SJCRH30 (cell line): Measurements from ENCODE around the gene OR6T1. TPM values are rescaled to one million over a fixed set of nuclear protein-coding genes. Genes with fewer than 3 reads are reported as not detected.

Experiments
- DNase-seq, 2 experiments: peaks; one replicate each; pipeline ENCODE4 v3.0.0-alpha.2; 2015 to 2020
- H3K27ac ChIP-seq: fragments of 250-450 bp; sonication (Bioruptor Pico); 2 replicates; pipeline ENCODE4 v1.5.1; 2020; ENCODE audit warnings: mild to moderate bottlenecking, moderate library complexity
- H3K27me3 ChIP-seq: fragments of 250-450 bp; sonication (Bioruptor Pico); 2 replicates; pipeline ENCODE4 v1.5.1; 2020; ENCODE audit warnings: mild to moderate bottlenecking, moderate library complexity
- H3K36me3 ChIP-seq: fragments of 250-450 bp; sonication (Bioruptor Pico); 2 replicates; pipeline ENCODE4 v1.5.1; 2020; ENCODE audit warnings: mild to moderate bottlenecking, moderate library complexity
- H3K4me1 ChIP-seq: fragments of 250-450 bp; sonication (Bioruptor Pico); 2 replicates; pipeline ENCODE4 v1.5.1; 2020; ENCODE audit warnings: mild to moderate bottlenecking, moderate library complexity
- H3K4me3 ChIP-seq: fragments of 250-450 bp; sonication (Bioruptor Pico); 2 replicates; pipeline ENCODE4 v1.5.1; 2020; ENCODE audit warnings: mild to moderate bottlenecking, moderate library complexity
- H3K9me3 ChIP-seq: fragments of 250-450 bp; sonication (Bioruptor Pico); replicated peaks from 2 replicates; pipeline ENCODE4 v1.5.1; 2020; ENCODE audit warnings: mild to moderate bottlenecking, moderate library complexity
- total RNA-seq: library from RNA; depleted of rRNA; stranded (reverse); fragments of >200 nt; shearing (Covaris generic); gene quantifications from 2 replicates; pipeline ENCODE4 v1.2.3, GENCODE V29; 2014; rRNA removed

Gene OR6T1, protein sequence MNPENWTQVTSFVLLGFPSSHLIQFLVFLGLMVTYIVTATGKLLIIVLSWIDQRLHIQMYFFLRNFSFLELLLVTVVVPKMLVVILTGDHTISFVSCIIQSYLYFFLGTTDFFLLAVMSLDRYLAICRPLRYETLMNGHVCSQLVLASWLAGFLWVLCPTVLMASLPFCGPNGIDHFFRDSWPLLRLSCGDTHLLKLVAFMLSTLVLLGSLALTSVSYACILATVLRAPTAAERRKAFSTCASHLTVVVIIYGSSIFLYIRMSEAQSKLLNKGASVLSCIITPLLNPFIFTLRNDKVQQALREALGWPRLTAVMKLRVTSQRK
- not detected in 2 replicates for total RNA-seq

GRCh38 chr11:123943738-123944137 is at the start of gene OR6T1:
OR6T1 (minus strand) TSS chr11:123943838; CDS start chr11:123943838, 0 bp downstream.
- H3K4me1 ChIP-seq, result no peaks in the 10 kb centered on the region
- no peaks in the 10 kb centered on the region for H3K27me3 ChIP-seq
- no peaks in the 10 kb centered on the region for H3K9me3 ChIP-seq
- H3K36me3 ChIP-seq, result no peaks in the 10 kb centered on the region
- no peak within 1 kb of the TSS for H3K4me3 ChIP-seq
- no peak within 1 kb of the TSS for H3K27ac ChIP-seq
- no peak for DNase-seq

GRCh38 chr11:123979311-123979710 is 35.7 kb upstream of the OR6T1 start:
- Histone ChIP-seq H3K27me3 (no peaks in the 10 kb centered on the region), H3K27ac (no peak overlapping the region), H3K36me3 (no peaks in the 10 kb centered on the region), H3K9me3 (no peaks in the 10 kb centered on the region), H3K4me1 (no peaks in the 10 kb centered on the region), H3K4me3 (no peak overlapping the region)
- DNase-seq, result no peak

DNA sequence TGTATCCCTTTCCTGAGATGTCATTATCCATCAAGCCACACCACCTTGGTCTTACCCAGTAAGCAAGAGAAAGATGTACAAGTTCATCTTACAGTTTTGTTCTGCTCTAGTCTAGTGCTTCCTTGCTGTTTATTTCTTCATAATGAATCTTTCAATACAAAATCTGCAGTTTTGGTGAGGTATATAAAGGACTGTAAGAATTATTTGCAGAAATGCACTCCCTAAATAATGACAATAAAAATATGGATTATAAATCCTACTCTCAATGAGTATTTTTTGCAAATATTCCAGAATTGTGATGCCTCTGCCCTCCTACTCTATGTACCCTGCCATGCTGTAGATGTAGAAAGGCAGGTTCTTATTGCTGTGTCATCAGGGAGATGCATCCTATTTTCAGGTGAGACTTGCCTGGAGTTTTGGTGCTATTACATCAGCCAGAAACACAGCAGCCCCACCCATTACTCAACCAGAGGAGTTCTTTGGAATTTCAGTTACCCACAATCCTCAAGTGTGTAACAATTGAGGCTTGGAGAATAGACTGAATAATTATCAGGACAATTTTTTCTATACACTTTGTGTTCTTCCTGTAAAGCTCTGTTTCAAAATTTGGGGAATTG is 34.2 kb upstream of the OR6T1 start, which contains the start of gene OR10S1:
TSS of gene OR10S1 (minus strand) at position 51 of the 617 bp plus-strand sequence. CDS start 117 bp downstream, outside the sequence.
- Histone ChIP-seq H3K27me3 (no peaks in the 10 kb centered on the region), H3K9me3 (no peaks in the 10 kb centered on the region), H3K27ac (no peak within 1 kb of the TSS), H3K4me3 (no peak within 1 kb of the TSS), H3K36me3 (no peaks in the 10 kb centered on the region), H3K4me1 (no peaks in the 10 kb centered on the region)
- DNase-seq, result no peak

DNA sequence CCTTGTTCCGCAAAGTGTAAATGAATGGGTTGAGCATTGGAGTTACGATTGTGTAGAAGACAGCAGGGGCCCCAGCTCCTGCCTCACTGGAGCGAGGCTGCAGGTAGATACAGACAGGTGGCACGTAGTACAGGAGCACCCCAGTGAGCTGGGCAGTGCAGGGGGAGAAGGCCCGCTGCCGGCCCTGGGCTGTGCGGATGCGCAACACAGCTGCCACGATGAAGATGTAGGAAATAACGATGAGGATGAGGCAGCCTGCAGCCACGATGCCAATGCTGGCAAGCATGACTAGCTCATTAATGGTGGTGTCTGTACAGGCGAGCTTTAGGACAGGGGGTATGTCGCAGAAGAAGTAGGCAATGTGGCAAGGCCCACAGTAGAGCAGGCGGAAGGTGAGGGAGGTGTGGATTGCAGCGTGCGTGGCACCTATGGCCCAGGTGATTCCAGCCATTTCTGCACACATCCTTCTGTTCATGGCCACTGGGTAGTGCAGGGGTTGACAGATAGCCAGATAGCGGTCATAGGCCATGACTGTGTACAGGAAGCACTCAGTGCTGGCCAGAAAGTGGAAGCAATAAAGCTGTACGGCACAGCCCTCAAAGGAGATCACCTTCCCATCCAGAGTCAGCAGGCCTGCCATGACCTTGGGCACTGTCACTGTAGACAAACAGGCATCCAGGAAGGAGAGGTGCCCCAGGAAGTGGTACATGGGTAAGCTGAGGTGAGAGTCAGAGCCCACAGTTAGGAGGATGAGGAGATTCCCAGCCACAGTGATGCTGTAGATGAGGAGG is 33.3 kb upstream of the OR6T1 start:
- H3K36me3 ChIP-seq, result no peaks in the 10 kb centered on the region
- no peak for DNase-seq
- H3K27me3 ChIP-seq, result no peaks in the 10 kb centered on the region
- no peak overlapping the region for H3K27ac ChIP-seq
- no peaks in the 10 kb centered on the region for H3K9me3 ChIP-seq
- H3K4me3 ChIP-seq, result no peak overlapping the region
- H3K4me1 ChIP-seq, result no peaks in the 10 kb centered on the region

- no peak for DNase-seq
- no peak overlapping the region for H3K27ac ChIP-seq
Observed at GRCh38 chr11:123973816-123974215, 30.2 kb upstream of the OR6T1 start.

GRCh38 chr11:123956752-123957151 is 13.1 kb upstream of the OR6T1 start:
- Histone ChIP-seq H3K4me1 (no peaks in the 10 kb centered on the region), H3K27ac (no peak overlapping the region), H3K4me3 (no peak overlapping the region), H3K36me3 (no peaks in the 10 kb centered on the region), H3K9me3 (no peaks in the 10 kb centered on the region), H3K27me3 (no peaks in the 10 kb centered on the region)
- DNase-seq, result no peak

More at GRCh38 chr11:123973816-123974215, 30.2 kb upstream of the OR6T1 start:
- Histone ChIP-seq H3K27me3 (no peaks in the 10 kb centered on the region), H3K9me3 (no peaks in the 10 kb centered on the region), H3K4me3 (no peak overlapping the region), H3K36me3 (no peaks in the 10 kb centered on the region), H3K4me1 (no peaks in the 10 kb centered on the region)

DNA sequence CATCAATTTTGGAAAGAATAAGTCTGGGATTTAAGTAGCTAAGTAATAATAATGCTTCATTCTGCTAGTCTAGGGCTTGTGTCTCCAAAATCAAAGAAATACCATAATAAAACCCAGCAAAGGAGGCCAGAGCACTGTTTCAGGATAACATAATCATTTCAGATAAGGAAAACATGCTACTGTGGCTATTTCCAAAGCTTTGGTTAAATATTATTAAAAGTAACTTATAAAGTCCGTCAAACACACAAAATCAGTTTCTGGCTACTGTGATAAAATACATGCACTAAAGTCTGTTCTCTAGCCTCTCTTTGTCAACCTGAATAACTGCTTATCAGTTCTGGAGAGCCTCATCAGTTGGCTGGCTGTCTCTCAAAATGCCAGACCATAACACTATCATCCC is 1.5 kb upstream of the OR6T1 start:
- Histone ChIP-seq H3K9me3 (no peaks in the 10 kb centered on the region), H3K4me3 (no peak overlapping the region), H3K4me1 (no peaks in the 10 kb centered on the region), H3K36me3 (no peaks in the 10 kb centered on the region), H3K27me3 (no peaks in the 10 kb centered on the region), H3K27ac (no peak overlapping the region)
- no peak for DNase-seq

GRCh38 chr11:123942413-123942812 is 1.2 kb downstream of the OR6T1 start:
- Histone ChIP-seq H3K27ac (no peak overlapping the region), H3K36me3 (no peaks in the 10 kb centered on the region), H3K4me3 (no peak overlapping the region), H3K4me1 (no peaks in the 10 kb centered on the region), H3K9me3 (no peaks in the 10 kb centered on the region), H3K27me3 (no peaks in the 10 kb centered on the region)
- DNase-seq, result no peak

DNA sequence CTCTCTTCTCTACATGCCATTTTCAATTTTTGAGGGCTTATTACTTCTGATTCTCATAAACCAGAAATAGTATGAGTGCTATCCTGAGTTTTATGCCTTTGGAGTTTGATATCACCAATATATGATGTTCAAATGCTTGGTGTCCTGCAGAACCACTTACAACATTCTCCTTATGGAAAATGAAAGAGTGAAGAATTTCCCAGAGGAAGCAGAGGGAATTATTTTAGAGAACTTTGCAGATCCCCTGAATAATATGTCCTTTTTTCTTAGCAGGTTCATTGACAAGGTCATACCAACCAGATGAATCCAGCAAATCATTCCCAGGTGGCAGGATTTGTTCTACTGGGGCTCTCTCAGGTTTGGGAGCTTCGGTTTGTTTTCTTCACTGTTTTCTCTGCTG is 4.3 kb downstream of the OR6T1 start, which contains the start of gene OR4D5:
TSS of gene OR4D5 (plus strand) at position 301 of the 400 bp plus-strand sequence. CDS start at position 301, 0 bp downstream.
- H3K27ac ChIP-seq, result no peak within 1 kb of the TSS
- H3K4me3 ChIP-seq, result no peak within 1 kb of the TSS
- H3K27me3 ChIP-seq, result no peaks in the 10 kb centered on the region
- no peaks in the 10 kb centered on the region for H3K9me3 ChIP-seq
- H3K4me1 ChIP-seq, result no peaks in the 10 kb centered on the region
- H3K36me3 ChIP-seq, result no peaks in the 10 kb centered on the region
- DNase-seq, result no peak

DNA sequence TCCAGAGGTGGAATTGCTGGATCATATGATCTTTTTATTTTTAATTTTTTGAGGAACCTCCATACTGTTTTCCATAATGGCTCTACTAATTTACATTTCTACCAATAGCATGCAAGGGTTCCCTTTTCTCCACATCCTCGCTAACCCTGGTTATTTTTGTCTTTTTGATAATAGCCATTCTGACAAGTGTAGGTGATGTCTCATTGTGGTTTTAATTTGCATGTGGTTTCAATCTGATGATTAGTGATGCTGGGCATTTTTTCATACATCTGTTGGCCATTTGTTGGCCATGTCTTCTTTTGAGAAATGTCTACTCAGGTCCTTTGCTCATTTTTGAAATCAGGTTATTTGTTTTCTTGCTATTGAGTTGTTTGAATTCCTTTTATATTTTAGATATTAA is 19.6 kb downstream of the OR6T1 start:
- Histone ChIP-seq H3K4me1 (no peaks in the 10 kb centered on the region), H3K4me3 (no peak overlapping the region), H3K27ac (no peak overlapping the region), H3K27me3 (no peaks in the 10 kb centered on the region), H3K9me3 (no peaks in the 10 kb centered on the region), H3K36me3 (no peaks in the 10 kb centered on the region)
- no peak for DNase-seq

- no peaks in the 10 kb centered on the region for H3K36me3 ChIP-seq
Observed at GRCh38 chr11:123920943-123921342, 22.7 kb downstream of the OR6T1 start.

DNA sequence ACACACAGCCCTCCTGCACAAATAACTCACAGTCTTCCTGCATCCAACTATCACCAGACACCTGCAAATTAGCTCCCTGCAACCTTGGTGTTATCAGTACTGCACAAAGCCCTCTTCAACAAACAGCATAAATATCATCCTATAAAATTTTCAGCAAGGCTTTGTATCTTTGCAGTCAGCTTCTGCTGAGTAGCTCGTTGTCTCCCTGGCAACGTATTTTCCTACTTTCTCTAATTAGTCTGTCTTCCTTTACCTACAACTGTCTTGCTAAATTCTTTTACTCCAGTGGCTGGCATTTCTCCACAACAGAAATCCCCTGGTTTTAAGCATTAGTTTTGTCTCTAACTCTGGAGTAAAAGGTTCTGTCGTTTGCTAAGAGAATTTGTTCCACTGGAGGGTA is 37.8 kb downstream of the OR6T1 start:
- Histone ChIP-seq H3K36me3 (no peaks in the 10 kb centered on the region), H3K4me1 (no peaks in the 10 kb centered on the region), H3K27ac (no peak overlapping the region), H3K9me3 (no peaks in the 10 kb centered on the region), H3K27me3 (no peaks in the 10 kb centered on the region), H3K4me3 (no peak overlapping the region)
- no peak for DNase-seq

More at GRCh38 chr11:123920943-123921342, 22.7 kb downstream of the OR6T1 start:
- H3K4me3 ChIP-seq, result no peak overlapping the region
- H3K4me1 ChIP-seq, result no peaks in the 10 kb centered on the region
- H3K27me3 ChIP-seq, result no peaks in the 10 kb centered on the region
- no peak for DNase-seq
- no peak overlapping the region for H3K27ac ChIP-seq
- no peaks in the 10 kb centered on the region for H3K9me3 ChIP-seq

DNA sequence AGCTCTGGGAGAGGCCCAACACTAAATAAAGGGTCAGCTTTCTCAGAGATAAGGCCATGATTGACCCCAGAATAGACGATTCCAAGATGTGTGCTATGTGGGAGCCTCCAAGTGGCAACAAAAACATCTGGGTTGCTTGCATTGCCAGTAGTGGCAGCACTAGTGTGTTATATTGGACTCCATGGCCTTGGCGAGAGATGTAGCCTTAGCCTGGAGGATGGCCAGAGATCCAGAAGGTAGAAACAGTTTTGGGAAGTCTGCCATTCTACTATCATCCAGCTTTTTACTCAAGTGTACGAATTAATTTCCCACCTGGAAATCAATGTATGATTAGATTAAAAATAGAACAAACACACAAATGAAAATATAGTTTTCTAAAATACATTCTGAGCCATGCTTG is 38.7 kb downstream of the OR6T1 start:
- DNase-seq, result no peak
- H3K27ac ChIP-seq, result no peak overlapping the region

DNA sequence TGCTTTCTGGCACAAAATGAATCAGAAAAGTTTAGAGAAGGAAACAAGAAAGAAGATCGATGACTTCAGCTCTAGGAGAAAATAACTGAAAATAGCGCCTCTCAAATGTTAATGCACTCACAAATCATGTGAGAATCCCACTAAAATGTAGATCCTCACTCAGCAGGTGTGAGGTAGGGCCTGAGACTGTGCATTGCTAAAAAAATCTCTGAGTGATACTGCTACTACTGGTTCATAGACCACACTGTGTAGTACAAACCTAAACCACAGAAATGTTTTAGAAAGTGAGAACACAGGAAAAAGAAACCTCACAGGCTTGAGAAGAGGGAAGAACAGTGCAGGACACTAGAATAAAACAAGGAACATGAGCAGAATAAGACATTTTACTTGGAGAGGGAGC is 39.7 kb downstream of the OR6T1 start:
- DNase-seq, result no peak
- Histone ChIP-seq H3K4me3 (no peak overlapping the region), H3K27ac (no peak overlapping the region), H3K36me3 (no peaks in the 10 kb centered on the region), H3K27me3 (no peaks in the 10 kb centered on the region), H3K4me1 (no peaks in the 10 kb centered on the region), H3K9me3 (no peaks in the 10 kb centered on the region)

More for the DNA sequence above, 38.7 kb downstream of the OR6T1 start:
- Histone ChIP-seq H3K4me3 (no peak overlapping the region), H3K9me3 (no peaks in the 10 kb centered on the region), H3K36me3 (no peaks in the 10 kb centered on the region), H3K4me1 (no peaks in the 10 kb centered on the region), H3K27me3 (no peaks in the 10 kb centered on the region)

DNA sequence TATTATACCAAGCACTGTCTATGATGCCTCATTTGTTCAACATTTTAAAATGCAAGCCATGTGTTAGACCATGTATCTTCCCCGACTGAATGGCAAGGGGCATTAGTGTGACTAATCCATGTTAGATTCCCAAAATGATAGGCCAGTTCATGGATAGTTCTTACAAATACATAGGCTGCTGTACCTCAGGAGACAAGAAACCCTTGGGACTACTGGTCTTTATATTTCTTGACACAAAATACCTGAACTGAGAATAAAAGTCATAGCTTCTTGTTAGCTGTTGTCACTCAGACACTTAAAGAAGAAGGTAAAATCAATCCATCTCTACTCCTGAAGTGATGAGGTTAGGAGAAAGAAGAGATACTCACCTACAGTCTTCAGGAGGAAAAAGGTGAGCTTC is 41.8 kb downstream of the OR6T1 start, which contains the start of gene OR8D4:
TSS of gene OR8D4 (plus strand) at position 301 of the 400 bp plus-strand sequence. CDS start 4,265 bp downstream, outside the sequence.
- Histone ChIP-seq H3K4me3 (no peak within 1 kb of the TSS), H3K36me3 (no peaks in the 10 kb centered on the region), H3K4me1 (no peaks in the 10 kb centered on the region), H3K27me3 (no peaks in the 10 kb centered on the region), H3K27ac (no peak within 1 kb of the TSS), H3K9me3 (no peaks in the 10 kb centered on the region)
- no peak for DNase-seq
